Glomerular endothelial cell (primary cell): Measurements from ENCODE around the gene TATDN2. TPM values are rescaled to one million over a fixed set of nuclear protein-coding genes. Genes with fewer than 3 reads are reported as not detected.

Experiments used
- DNase-seq: peaks from one replicate; pipeline ENCODE4 v3.0.0-alpha.2; 2011; ENCODE audit warnings: low read depth, low spot score; ENCODE audit errors: extremely low read depth
- total RNA-seq: library from RNA; depleted of rRNA; stranded (reverse); fragments of >200 nt; gene quantifications from 2 replicates; pipeline ENCODE4 v1.2.3, GENCODE V29; 2015

Gene TATDN2
- total RNA-seq, 1 donor from 2014 or later = 19.5 TPM

GRCh38 chr3:10312861-10313260, 64.6 kb downstream of the TATDN2 start:
- no peak for DNase-seq

GRCh38 chr3:10315101-10315500, 66.8 kb downstream of the TATDN2 start:
- DNase-seq = no peak

DNA sequence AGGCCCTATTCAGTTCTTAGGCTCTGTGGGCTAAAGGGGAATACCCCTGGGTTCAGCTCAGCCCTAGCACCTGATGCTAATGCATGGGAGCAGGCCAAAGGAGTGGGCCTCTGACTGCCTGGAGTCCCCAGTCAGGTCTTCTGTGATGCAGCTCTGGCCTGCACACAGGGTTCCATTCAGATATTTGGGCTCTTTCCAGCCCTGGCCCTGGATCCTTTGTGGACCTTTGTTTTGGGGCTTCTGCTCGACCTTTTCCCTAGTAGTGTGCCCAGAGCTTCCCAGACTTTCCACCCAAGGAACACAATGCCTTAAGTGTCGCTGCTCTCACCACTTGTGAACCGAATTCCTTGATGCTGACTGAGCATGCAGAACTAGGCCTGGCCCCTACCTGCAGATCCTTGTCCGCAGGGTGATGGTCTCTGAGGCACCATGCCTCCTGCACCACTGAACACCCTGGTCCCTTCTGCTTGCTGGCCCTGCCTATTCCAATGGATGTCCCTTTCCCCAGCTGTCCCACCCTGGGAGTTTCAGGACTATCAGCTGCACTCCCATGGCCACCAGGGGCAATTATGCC, 67.6 kb downstream of the TATDN2 start:
- no peak for DNase-seq

GRCh38 chr3:10317311-10317960, 69.2 kb downstream of the TATDN2 start:
- no peak for DNase-seq

DNA sequence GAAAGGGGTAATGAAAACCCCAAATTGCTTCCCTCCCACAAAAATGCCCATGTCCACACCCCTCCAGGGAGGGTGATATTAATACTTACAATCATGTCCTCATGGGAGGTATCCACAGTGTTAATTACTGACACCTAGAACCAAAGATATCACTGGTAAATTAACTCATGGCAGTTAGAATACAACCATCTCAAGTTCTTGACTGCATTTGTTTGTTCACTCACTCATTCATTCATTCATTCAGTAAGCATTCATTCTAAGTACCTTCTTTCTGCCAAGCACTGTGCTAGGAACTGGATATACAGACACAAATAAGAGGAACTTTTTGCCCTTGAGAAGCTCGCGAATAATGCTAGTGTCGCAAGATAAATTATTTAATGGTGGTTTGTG, 69.7 kb downstream of the TATDN2 start:
- no peak for DNase-seq

DNA sequence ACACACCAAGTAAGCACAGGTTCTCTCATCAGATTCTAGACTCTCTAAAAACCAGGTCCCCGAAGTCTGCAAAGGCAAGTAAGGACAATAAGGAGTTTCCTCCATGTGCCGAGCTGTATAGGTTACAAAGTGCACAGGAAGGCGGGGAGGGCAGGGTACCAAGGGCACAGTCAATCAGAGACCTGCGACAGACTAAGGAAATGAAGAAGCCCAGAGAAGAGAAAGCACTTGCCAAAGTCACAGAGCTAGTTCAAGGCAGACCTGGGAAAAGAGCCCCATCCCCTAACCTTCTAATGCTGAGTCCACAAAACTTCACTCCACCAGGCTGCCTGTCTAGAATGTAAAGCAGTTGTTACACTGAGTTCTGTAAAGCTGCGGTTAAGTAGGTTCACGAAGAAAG, 71.0 kb downstream of the TATDN2 start:
- no peak for DNase-seq

- no peak for DNase-seq
These were observed 71.5 kb downstream of the TATDN2 start for GRCh38 chr3:10319804-10320203.

- no peak for DNase-seq
These were observed 72.0 kb downstream of the TATDN2 start for GRCh38 chr3:10320320-10320677.

DNA sequence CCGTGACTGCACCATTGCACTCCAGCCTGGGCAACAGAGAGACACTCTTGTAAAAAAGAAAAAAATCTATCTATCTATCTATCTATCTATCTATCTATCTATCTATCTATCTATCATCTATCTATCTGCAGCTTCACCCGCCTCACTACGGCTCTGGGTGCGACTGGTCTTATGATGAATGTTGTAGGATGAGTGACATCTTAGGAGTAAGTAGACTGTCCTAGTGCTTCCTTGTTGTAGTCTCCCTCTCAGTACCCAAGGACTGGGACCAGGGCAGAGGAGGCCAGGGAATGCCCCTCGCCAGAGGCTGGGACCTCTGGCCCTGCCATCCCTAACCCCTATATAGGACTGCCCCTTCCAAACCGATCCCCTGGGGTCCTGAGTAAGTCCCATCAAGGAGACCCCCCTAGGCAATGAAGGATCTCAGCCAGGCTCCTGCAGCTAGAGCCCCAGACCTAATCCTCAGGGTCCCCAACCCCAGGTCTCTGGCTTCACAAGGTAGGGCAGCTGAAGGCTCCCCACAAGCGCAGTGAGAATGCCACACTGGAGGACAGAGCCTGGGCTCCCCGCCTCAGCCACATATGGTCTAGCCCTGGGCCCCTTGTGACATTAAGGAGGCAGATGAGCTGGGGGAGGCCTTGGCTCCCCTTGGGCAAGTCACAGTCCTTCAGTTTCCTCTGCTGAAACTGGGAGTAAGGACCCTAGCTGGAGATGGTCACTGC, 73.5 kb downstream of the TATDN2 start:
- no peak for DNase-seq

DNA sequence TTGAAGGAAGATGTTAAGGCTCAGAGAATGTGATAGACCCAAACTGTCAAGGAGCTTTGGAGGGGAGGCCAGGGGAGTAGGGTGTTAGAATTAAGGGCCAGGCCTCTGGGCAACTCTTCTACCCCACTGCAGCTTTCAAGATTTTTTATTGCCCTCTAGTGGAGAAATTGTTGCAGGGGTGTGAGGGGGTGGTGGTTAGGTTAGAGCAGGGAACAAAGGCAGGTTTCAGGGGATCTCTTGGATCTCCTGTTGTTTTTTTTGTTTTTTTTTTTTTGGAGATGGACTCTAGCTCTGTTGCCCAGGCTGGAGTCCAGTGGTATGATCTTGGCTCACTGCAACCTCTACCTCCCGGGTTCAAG, 74.1 kb downstream of the TATDN2 start:
- no peak for DNase-seq

- DNase-seq = no peak
These were observed 79.3 kb downstream of the TATDN2 start for GRCh38 chr3:10327592-10327991.

- no peak for DNase-seq
These were observed 80.3 kb downstream of the TATDN2 start for GRCh38 chr3:10328460-10329071.

GRCh38 chr3:10329495-10330015, 81.3 kb downstream of the TATDN2 start:
- no peak for DNase-seq

DNA sequence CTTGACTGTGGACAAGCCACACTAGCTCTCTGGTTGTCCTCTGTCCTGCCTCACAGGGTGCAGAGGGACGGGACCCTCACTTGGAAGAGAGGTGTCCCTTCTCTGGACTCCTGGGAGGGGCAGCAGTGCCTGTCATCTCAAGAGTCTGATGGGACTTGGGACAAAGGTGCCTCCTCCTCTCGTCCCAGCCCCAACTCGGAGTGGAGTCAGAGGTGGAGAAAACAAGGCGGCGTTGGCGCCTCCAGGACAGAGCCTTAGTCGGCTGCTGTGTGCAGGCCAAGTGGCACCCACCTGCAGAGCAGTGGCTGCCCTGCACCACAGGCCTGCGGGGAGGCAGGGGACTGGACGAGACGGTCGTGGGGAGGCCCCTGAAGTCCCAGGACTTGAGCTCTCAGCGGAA, 82.1 kb downstream of the TATDN2 start:
- DNase-seq = no peak

Other genes with a start within 250 kb of the TATDN2 start
- gene FANCD2, start 222.0 kb upstream of the TATDN2 start, total RNA-seq = 5.3 and 14.6 TPM in 2 replicates
- not detected in 2 replicates for gene FANCD2OS, start 140.2 kb upstream of the TATDN2 start, total RNA-seq
- 156 and 202 TPM in 2 replicates for gene BRK1, start 132.8 kb upstream of the TATDN2 start, total RNA-seq
- 47.1 and 50.7 TPM in 2 replicates for gene VHL, start 106.7 kb upstream of the TATDN2 start, total RNA-seq
- 41.6 and 50.1 TPM in 2 replicates for gene IRAK2, start 83.5 kb upstream of the TATDN2 start, total RNA-seq
- not detected in 2 replicates for gene GHRL, start 44.5 kb downstream of the TATDN2 start, total RNA-seq
- gene SEC13, start 72.7 kb downstream of the TATDN2 start, total RNA-seq = 185 and 191 TPM in 2 replicates